GM23338 (cell line): ENCODE measurements around the gene PLXNA2.

ENCODE experiments used
- CTCF ChIP-seq, 2 experiments: fragments of 200-600 bp in 1 of 2; sonication (generic) in 1 of 2; conservative IDR thresholded peaks; 2 replicates each; pipeline versions ENCODE4 v1.5.1 to v1.6.1; 2016 to 2017; ENCODE audit warnings: antibody characterized with exemption in 2 of 2, low read depth in 2 of 2, mild to moderate bottlenecking in 2 of 2, moderate library complexity in 1 of 2
- EZH2 ChIP-seq: fragments of 200-600 bp; sonication (generic); IDR thresholded peaks from one replicate; pipeline ENCODE4 v1.8.0; 2017; ENCODE audit warnings: antibody characterized with exemption, mild to moderate bottlenecking, low read depth; ENCODE audit not compliant: unreplicated experiment

GRCh38 chr1:208061632-208062031 lies 182.6 kb downstream of the PLXNA2 start:
- TF ChIP-seq CTCF (conservative IDR thresholded peaks at IDR 0.05; ENCODE audit: low read depth in 2 of 2): no peak
- no peak for TF ChIP-seq EZH2
